Stimulated activated CD4-positive, alpha-beta T cell treated with anti-CD3 and anti-CD28 coated beads, Interleukin-15, amount 100 ng/mL, for 24 hours (primary cell): ENCODE results near the gene PLD6.
"Not testable (repeated sequence)": the region's sequence is repeated elsewhere in the genome, so short reads cannot be mapped to it uniquely, and the experiment has no call there.

Experiments used
- DNase-seq: peaks from one replicate; pipeline ENCODE4 v3.0.0-alpha.2; 2020

PLD6 gene

GRCh38 chr17:17206124-17206912, at the start of gene PLD6:
Gene PLD6 (minus strand): TSS chr17:17206333. CDS start chr17:17206286, 47 bp downstream.
- DNase-seq: peak; percentile 94

GRCh38 chr17:17255689-17256088, 49.6 kb upstream of the PLD6 start:
- not testable (repeated sequence) for DNase-seq

- DNase-seq: no peak
Measured at GRCh38 chr17:17254036-17254435, 47.9 kb upstream of the PLD6 start.

GRCh38 chr17:17253406-17253805, 47.3 kb upstream of the PLD6 start:
- DNase-seq: no peak

GRCh38 chr17:17252149-17252661, 46.1 kb upstream of the PLD6 start:
- no peak for DNase-seq

GRCh38 chr17:17246879-17247278, 40.7 kb upstream of the PLD6 start:
- DNase-seq: no peak

GRCh38 chr17:17243163-17243562, 37.0 kb upstream of the PLD6 start:
- no peak for DNase-seq

- DNase-seq: no peak
Measured at GRCh38 chr17:17242246-17242645, 36.1 kb upstream of the PLD6 start.

- no peak for DNase-seq
Measured at GRCh38 chr17:17241656-17242055, 35.5 kb upstream of the PLD6 start.

GRCh38 chr17:17239832-17240231, 33.7 kb upstream of the PLD6 start:
- DNase-seq: no peak

- DNase-seq: peak; percentile 94
Measured at GRCh38 chr17:17237026-17237799, 31.1 kb upstream of the PLD6 start, which contains the start of gene FLCN. Gene FLCN (minus strand): TSS chr17:17237168. CDS start chr17:17228137, 9,031 bp downstream.

- peak; percentile 9 for DNase-seq
Measured at GRCh38 chr17:17236295-17237025, 30.3 kb upstream of the PLD6 start.

- DNase-seq: no peak
Measured at GRCh38 chr17:17235212-17236174, 29.4 kb upstream of the PLD6 start.

GRCh38 chr17:17232303-17232621, 26.1 kb upstream of the PLD6 start:
- no peak for DNase-seq

GRCh38 chr17:17231621-17232302, 25.6 kb upstream of the PLD6 start:
- no peak for DNase-seq

GRCh38 chr17:17229416-17230384, 23.6 kb upstream of the PLD6 start:
- no peak for DNase-seq

- no peak for DNase-seq
Measured at GRCh38 chr17:17228521-17229279, 22.6 kb upstream of the PLD6 start.

GRCh38 chr17:17227608-17228520, 21.7 kb upstream of the PLD6 start:
- no peak for DNase-seq
